Measurements from ENCODE around the gene PAIP2B.

DNA sequence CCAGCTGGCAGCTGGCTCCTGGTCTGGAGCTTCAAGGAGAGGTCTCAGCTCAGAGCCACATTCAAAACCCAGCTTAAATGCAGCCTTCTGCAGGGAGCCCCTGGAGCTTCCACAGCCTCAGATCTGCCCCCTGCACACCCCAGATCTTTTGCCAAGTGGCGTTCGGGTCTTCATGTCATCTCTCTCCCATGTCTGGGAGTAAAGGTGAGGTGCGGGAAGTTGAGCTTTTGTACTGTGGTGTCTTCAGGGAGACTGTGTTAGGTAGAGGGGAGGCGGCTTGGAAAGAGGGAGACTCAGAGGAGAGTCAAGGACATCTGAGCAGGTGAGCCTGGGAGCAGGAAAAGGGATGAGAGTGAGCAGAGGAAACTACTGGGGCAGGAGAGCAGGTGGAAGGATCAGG, 71.1 kb downstream of the PAIP2B start:
- TF ChIP-seq, protein P1, sequence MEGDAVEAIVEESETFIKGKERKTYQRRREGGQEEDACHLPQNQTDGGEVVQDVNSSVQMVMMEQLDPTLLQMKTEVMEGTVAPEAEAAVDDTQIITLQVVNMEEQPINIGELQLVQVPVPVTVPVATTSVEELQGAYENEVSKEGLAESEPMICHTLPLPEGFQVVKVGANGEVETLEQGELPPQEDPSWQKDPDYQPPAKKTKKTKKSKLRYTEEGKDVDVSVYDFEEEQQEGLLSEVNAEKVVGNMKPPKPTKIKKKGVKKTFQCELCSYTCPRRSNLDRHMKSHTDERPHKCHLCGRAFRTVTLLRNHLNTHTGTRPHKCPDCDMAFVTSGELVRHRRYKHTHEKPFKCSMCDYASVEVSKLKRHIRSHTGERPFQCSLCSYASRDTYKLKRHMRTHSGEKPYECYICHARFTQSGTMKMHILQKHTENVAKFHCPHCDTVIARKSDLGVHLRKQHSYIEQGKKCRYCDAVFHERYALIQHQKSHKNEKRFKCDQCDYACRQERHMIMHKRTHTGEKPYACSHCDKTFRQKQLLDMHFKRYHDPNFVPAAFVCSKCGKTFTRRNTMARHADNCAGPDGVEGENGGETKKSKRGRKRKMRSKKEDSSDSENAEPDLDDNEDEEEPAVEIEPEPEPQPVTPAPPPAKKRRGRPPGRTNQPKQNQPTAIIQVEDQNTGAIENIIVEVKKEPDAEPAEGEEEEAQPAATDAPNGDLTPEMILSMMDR (conservative IDR thresholded peaks at IDR 0.05 in 1 of 2, IDR thresholded peaks at IDR 0.05 in 1 of 2; ENCODE audit: low read depth in 1 of 2, low read length in 2 of 2), result no peak
- TF ChIP-seq EZH2 (IDR thresholded peaks at IDR 0.05; ENCODE audit: low read length, missing control alignments), result no peak

Data from fibroblast of lung (primary cell).